Heart left ventricle (tissue), 13 donors: ENCODE results near the gene KCNK13.

ENCODE experiments used
- CTCF ChIP-seq, 12 donors: fragments of 200-600 bp; sonication (generic) in 4 of 12; IDR thresholded peaks; one replicate each; pipeline versions ENCODE4 v1.5.0 to v1.8.0; 2018 to 2022; ENCODE audit warnings: antibody characterized with exemption in 12 of 12, mild to moderate bottlenecking in 5 of 12
- POLR2A ChIP-seq, 2 donors: fragments of 450-650 bp; IDR thresholded peaks; one replicate each; pipeline ENCODE4 v1.6.1; 2017; ENCODE audit warnings: antibody characterized with exemption in 2 of 2, mild to moderate bottlenecking in 2 of 2, moderate library complexity in 2 of 2
- donor health status: ischemic (EF 13 %, LVEDD 7.1; RV severe dilation, severe dysfunction).
- donor health status: DM: no; HTN: yes; CAD: no.
- donor health status: DM: no; HTN: no; CAD: no.
- donor health status: ischemic (EF 25% LVEDD 6.9; RV normal size, moderate dysfunction).
- donor health status: ischemic (EF 25% LVEDD 5.7; RV mildly dilated, moderate dysfunction).
- donor health status: ischemic (EF 35%, LVEDD 5.7; RV mildly dilated, moderate dysfunction).
- donor health status: nonischemic (EF 11% LVEDD 7.7; RV severe dilation, severe dysfunction).
- donor health status: DM: yes; HTN: yes; CAD: no.
- donor health status: PGD.
- donor health status: ischemic (EF 29% LVEDD 5.4; RV normal size, mild dysfunction).
- donor health status: nonischemic (EF 23%, LVEDD 6.1; RV moderate dilation, normal function).

DNA sequence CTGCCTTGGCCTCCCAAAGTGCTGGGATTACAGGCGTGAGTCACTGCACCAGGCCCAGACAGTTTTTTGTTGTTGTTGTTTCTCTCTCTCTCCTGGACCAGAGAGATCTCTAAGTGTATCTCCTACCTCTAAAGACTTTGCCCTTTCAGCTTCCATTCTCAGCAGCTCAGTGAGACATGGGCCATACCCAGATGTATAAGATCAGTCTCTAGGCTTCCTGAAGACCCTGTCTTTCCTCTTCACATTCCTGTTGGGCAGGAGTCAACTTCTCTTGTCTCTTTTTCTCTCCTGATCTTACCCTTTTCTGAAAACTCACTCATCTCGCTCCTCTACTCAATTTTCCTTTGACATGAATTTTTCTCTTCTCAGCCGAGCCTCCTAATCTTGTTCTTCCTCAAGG is 42.0 kb downstream of the KCNK13 start:
- TF ChIP-seq POLR2A (IDR thresholded peaks at IDR 0.05) (no peak), CTCF (IDR thresholded peaks at IDR 0.05) (no peak)
